ENCODE results near the gene FKBP11. TPM values are rescaled to one million over a fixed set of nuclear protein-coding genes. Genes with fewer than 3 reads are reported as not detected.

FKBP11 gene
- total RNA-seq, 1 donor from 2014 or later: 14.8 TPM

DNA sequence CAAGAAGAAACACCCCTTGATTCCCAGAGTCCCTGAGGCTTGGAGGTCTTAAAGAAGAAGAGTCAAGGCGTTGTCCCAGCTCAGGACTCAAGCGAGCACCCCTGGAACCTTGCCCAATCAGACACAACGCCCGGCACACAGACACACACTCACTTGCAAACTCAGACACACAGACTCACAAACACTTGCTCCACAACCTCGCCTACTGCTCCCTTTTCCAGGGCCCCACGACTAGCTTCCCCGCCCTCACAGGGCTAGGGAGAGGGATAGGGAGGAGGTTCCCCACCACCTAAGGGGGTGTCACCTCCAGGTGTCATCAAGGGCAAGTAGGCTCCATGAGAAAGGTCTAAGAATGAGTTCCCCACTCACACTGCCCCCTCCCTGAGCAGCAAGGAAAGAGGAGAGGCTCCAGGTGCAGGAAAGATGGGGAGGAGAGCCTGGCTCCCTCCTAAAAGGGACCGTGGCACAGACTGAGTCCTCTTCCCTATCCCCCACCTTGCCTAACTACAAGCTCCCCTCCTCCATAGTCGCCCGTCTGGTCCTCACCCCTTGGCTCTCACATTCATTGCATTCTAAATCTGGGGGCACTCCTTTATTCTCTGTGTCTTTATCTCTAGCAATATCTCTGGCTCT, 45.5 kb upstream of the FKBP11 start:
- Histone ChIP-seq H3K4me3 (ENCODE audit: low read depth, low read length) (no peak overlapping the region), H3K36me3 (ENCODE audit: control insufficient read depth, insufficient read depth, low read length) (no peaks in the 10 kb centered on the region), H3K27me3 (ENCODE audit: control insufficient read depth, insufficient read depth, low read length) (peaks cover 71% of the 10 kb centered on the region)
- DNase-seq (ENCODE audit: low read depth): no peak
- TF ChIP-seq, protein P1, sequence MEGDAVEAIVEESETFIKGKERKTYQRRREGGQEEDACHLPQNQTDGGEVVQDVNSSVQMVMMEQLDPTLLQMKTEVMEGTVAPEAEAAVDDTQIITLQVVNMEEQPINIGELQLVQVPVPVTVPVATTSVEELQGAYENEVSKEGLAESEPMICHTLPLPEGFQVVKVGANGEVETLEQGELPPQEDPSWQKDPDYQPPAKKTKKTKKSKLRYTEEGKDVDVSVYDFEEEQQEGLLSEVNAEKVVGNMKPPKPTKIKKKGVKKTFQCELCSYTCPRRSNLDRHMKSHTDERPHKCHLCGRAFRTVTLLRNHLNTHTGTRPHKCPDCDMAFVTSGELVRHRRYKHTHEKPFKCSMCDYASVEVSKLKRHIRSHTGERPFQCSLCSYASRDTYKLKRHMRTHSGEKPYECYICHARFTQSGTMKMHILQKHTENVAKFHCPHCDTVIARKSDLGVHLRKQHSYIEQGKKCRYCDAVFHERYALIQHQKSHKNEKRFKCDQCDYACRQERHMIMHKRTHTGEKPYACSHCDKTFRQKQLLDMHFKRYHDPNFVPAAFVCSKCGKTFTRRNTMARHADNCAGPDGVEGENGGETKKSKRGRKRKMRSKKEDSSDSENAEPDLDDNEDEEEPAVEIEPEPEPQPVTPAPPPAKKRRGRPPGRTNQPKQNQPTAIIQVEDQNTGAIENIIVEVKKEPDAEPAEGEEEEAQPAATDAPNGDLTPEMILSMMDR (IDR thresholded peaks at IDR 0.05; ENCODE audit: insufficient read depth, low read length, poor library complexity, severe bottlenecking): no peak

- H3K36me3 ChIP-seq (ENCODE audit: control insufficient read depth, insufficient read depth, low read length): no peaks in the 10 kb centered on the region
- TF ChIP-seq, protein P1 (IDR thresholded peaks at IDR 0.05; ENCODE audit: insufficient read depth, low read length, poor library complexity, severe bottlenecking): no peak
- H3K4me3 ChIP-seq (ENCODE audit: low read depth, low read length): no peak overlapping the region
- H3K27me3 ChIP-seq (ENCODE audit: control insufficient read depth, insufficient read depth, low read length): peaks cover 68% of the 10 kb centered on the region
- no peak for DNase-seq (ENCODE audit: low read depth)
Observed at GRCh38 chr12:48969833-48970701, 44.8 kb upstream of the FKBP11 start.

- H3K27me3 ChIP-seq (ENCODE audit: control insufficient read depth, insufficient read depth, low read length): peaks cover 65% of the 10 kb centered on the region
Observed at GRCh38 chr12:48969160-48969771, 44.0 kb upstream of the FKBP11 start.

DNA sequence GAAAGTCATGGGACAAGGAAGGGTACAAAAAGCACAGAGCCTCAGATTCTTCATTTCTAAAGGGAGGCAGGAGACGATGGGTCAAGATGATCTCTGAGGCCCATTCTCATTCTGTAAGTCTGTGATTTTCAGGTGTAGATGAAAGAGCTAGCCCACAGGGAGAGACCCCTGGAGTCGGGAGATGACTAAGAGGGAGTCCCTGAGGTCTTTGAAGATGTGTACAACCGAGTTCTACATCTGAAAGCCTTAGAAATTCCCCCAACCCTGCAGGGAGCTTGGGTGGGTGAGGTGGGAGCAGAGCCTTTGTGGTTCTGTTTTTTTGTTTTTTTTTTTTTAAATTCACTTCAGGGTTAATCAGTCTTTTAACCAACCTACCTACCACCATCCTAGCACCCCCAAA, 43.2 kb upstream of the FKBP11 start:
- Histone ChIP-seq H3K4me3 (ENCODE audit: low read depth, low read length) (no peak overlapping the region), H3K27me3 (ENCODE audit: control insufficient read depth, insufficient read depth, low read length) (peaks cover 57% of the 10 kb centered on the region), H3K36me3 (ENCODE audit: control insufficient read depth, insufficient read depth, low read length) (no peaks in the 10 kb centered on the region)
- DNase-seq (ENCODE audit: low read depth): no peak
- TF ChIP-seq, protein P1 (IDR thresholded peaks at IDR 0.05; ENCODE audit: insufficient read depth, low read length, poor library complexity, severe bottlenecking): no peak

More at GRCh38 chr12:48969160-48969771, 44.0 kb upstream of the FKBP11 start:
- no peak for DNase-seq (ENCODE audit: low read depth)
- TF ChIP-seq, protein P1 (IDR thresholded peaks at IDR 0.05; ENCODE audit: insufficient read depth, low read length, poor library complexity, severe bottlenecking): no peak
- Histone ChIP-seq H3K4me3 (ENCODE audit: low read depth, low read length) (no peak overlapping the region), H3K36me3 (ENCODE audit: control insufficient read depth, insufficient read depth, low read length) (no peaks in the 10 kb centered on the region)

DNA sequence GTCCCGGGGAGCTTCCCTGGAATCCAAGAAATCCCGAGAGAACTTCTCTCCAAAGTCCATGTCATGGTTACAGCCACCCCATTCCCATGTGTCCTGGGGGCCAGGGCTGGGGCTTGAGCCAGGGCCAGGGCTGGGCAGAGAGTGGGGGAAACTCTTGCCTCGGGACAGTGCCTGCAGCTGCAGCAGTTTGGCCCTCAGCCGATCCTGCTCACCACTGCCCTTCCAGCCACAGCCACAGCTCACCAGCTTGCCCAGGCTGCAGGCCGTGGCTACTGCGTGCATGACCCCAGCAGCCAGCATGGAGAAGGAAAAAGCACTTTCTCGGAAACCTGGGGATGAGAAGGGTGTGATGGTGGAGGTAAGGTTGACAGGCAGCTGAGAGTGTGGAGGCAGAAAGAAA, 42.7 kb upstream of the FKBP11 start:
- TF ChIP-seq, protein P1 (IDR thresholded peaks at IDR 0.05; ENCODE audit: insufficient read depth, low read length, poor library complexity, severe bottlenecking): no peak
- Histone ChIP-seq H3K27me3 (ENCODE audit: control insufficient read depth, insufficient read depth, low read length) (peaks cover 53% of the 10 kb centered on the region), H3K36me3 (ENCODE audit: control insufficient read depth, insufficient read depth, low read length) (no peaks in the 10 kb centered on the region), H3K4me3 (ENCODE audit: low read depth, low read length) (no peak overlapping the region)
- no peak for DNase-seq (ENCODE audit: low read depth)
